Choroid plexus epithelial cell (primary cell): ENCODE results near the gene ZNF181.
A peak's percentile ranks its signal among the peaks of the same experiment; 100 is the strongest.
"Not testable (repeated sequence)": the region's sequence is repeated elsewhere in the genome, so short reads cannot be mapped to it uniquely, and the experiment has no call there.

ENCODE experiments used
- DNase-seq: peaks from one replicate; pipeline ENCODE4 v3.0.0-alpha.2; 2010; ENCODE audit warnings: low read depth
- H3K4me3 ChIP-seq: 2 replicates; pipeline ENCODE4 v1.5.1; 2011; ENCODE audit warnings: low read depth, mild to moderate bottlenecking, control low read depth, low read length, moderate library complexity
- CTCF ChIP-seq: conservative IDR thresholded peaks from 2 replicates; pipeline ENCODE4 v1.5.1; 2011; ENCODE audit warnings: low read depth, mild to moderate bottlenecking, control low read depth, inconsistent platforms, low read length, moderate library complexity

ZNF181 gene

GRCh38 chr19:34733746-34734536 is at the start of gene ZNF181:
ZNF181 (plus strand) TSS chr19:34734243; CDS start chr19:34735038, 795 bp downstream.
- peak; percentile 89 for DNase-seq
- H3K4me3 ChIP-seq = peak within 1 kb of the TSS; percentile 92
- no peak for TF ChIP-seq CTCF

- H3K4me3 ChIP-seq, DNase-seq: not testable (repeated sequence)
These were observed 48.8 kb upstream of the ZNF181 start for GRCh38 chr19:34685266-34685665.

GRCh38 chr19:34686455-34686854 is 47.6 kb upstream of the ZNF181 start:
- no peak for TF ChIP-seq CTCF
- DNase-seq = no peak
- H3K4me3 ChIP-seq = no peak overlapping the region

- no peak for DNase-seq
- H3K4me3 ChIP-seq = no peak overlapping the region
- no peak for TF ChIP-seq CTCF
These were observed 46.7 kb upstream of the ZNF181 start for GRCh38 chr19:34687348-34687747.

GRCh38 chr19:34688592-34688991 is 45.5 kb upstream of the ZNF181 start:
- no peak overlapping the region for H3K4me3 ChIP-seq
- TF ChIP-seq CTCF = no peak
- no peak for DNase-seq

- no peak for TF ChIP-seq CTCF
- DNase-seq = no peak
- H3K4me3 ChIP-seq = no peak overlapping the region
These were observed 43.7 kb upstream of the ZNF181 start for GRCh38 chr19:34690372-34690771.

- H3K4me3 ChIP-seq = no peak overlapping the region
- TF ChIP-seq CTCF = no peak
- no peak for DNase-seq
These were observed 41.5 kb upstream of the ZNF181 start for GRCh38 chr19:34692549-34692948.
